OCI-LY7 (cell line): ENCODE data around the gene PTCH1. TPM values are rescaled to one million over a fixed set of nuclear protein-coding genes. Genes with fewer than 3 reads are reported as not detected.

Experiments used
- BruUV-seq: library from RNA; stranded (reverse); fragments of 400-500 nt; replicated peaks from 2 replicates; lab custom pipeline; 2021; lab: Mats Ljungman, UMichigan
- CTCF ChIA-PET: fragments of 300-600 bp; sonication (Branson Sonifier 250); formaldehyde crosslinking; loops from one replicate; lab custom pipeline; 2022; ENCODE audit warnings: antibody characterized with exemption; ENCODE audit not compliant: unreplicated experiment; lab: Charles Lee
- POLR2A ChIA-PET: fragments of 300-600 bp; sonication (Branson Sonifier 250); formaldehyde crosslinking; loops from one replicate; lab custom pipeline; 2022; ENCODE audit warnings: antibody characterized with exemption; lab: Charles Lee
- DNase-seq: peaks from one replicate; pipeline ENCODE4 v3.0.0-alpha.2; 2015; ENCODE audit warnings: low spot score
- H2AFZ ChIP-seq: fragments of 200-600 bp; sonication (generic), shearing (Covaris generic); 2 replicates; pipeline ENCODE4 v1.6.1; 2014; ENCODE audit warnings: mild to moderate bottlenecking, antibody characterized with exemption, low read length, moderate library complexity
- H3K27ac ChIP-seq: fragments of 200-600 bp; sonication (generic); 2 replicates; pipeline ENCODE4 v1.5.1; 2014; ENCODE audit warnings: mixed run types, low read depth, mild to moderate bottlenecking, moderate library complexity, low read length, inconsistent platforms; ENCODE audit not compliant: poor library complexity, severe bottlenecking
- H3K36me3 ChIP-seq: fragments of 200-600 bp; sonication (generic); 2 replicates; pipeline ENCODE4 v1.6.1; 2014; ENCODE audit warnings: mild to moderate bottlenecking, antibody characterized with exemption, low read length, moderate library complexity, mixed read lengths; ENCODE audit not compliant: insufficient read depth
- H3K4me1 ChIP-seq: fragments of 200-600 bp; sonication (generic); 2 replicates; pipeline ENCODE4 v1.5.1; 2014; ENCODE audit warnings: mild to moderate bottlenecking, low read length; ENCODE audit not compliant: insufficient read depth, poor library complexity, severe bottlenecking
- H3K4me2 ChIP-seq: fragments of 200-600 bp; sonication (generic); 2 replicates; pipeline ENCODE4 v1.6.1; 2014; ENCODE audit warnings: mild to moderate bottlenecking, low read length
- H3K4me3 ChIP-seq: fragments of 200-600 bp; sonication (generic); 2 replicates; pipeline ENCODE4 v1.5.1; 2014; ENCODE audit warnings: mild to moderate bottlenecking, low read depth, low read length; ENCODE audit not compliant: poor library complexity, severe bottlenecking
- H3K79me2 ChIP-seq: fragments of 200-600 bp; sonication (generic); 2 replicates; pipeline ENCODE4 v1.6.1; 2016; ENCODE audit warnings: low read depth, mild to moderate bottlenecking, low read length, moderate library complexity, mixed read lengths; ENCODE audit not compliant: insufficient read depth
- H3K9me2 ChIP-seq: fragments of 200-600 bp; sonication (generic); 2 replicates; pipeline ENCODE4 v1.6.1; 2016; ENCODE audit warnings: mild to moderate bottlenecking, low read length, mixed read lengths; ENCODE audit not compliant: insufficient read depth
- H3K9me3 ChIP-seq: fragments of 200-600 bp; sonication (generic); 2 replicates; pipeline ENCODE4 v1.6.1; 2014; ENCODE audit warnings: mild to moderate bottlenecking, mixed run types, low read length, mixed read lengths
- H4K20me1 ChIP-seq: fragments of 200-600 bp; sonication (generic); 2 replicates; pipeline ENCODE4 v1.6.1; 2014; ENCODE audit warnings: mild to moderate bottlenecking, antibody characterized with exemption, low read length, moderate library complexity, mixed read lengths; ENCODE audit not compliant: insufficient read depth
- EZH2phosphoT487 ChIP-seq: fragments of 200-600 bp; sonication (generic); IDR thresholded peaks from 2 replicates; pipeline ENCODE4 v1.6.1; 2018; ENCODE audit warnings: low read depth, borderline replicate concordance, mild to moderate bottlenecking, mixed run types, antibody characterized with exemption, low read length, moderate library complexity, mixed read lengths
- intact Hi-C: fragments of 100-400 bp; cut with micrococcal nuclease; formaldehyde crosslinking; loops from one replicate; pipeline ENCODE4 v1.10.0; 2022; ENCODE audit not compliant: unreplicated experiment
- total RNA-seq, 2 experiments: library from RNA; depleted of rRNA in 1 of 2; stranded (reverse); fragments of >200 nt in 1 of 2; shearing (Covaris generic) in 1 of 2; gene quantifications; 2 replicates each; pipeline ENCODE4 v1.2.3, GENCODE V29; 2014 to 2022
- TF ChIP-seq, protein P1 (sequence below): fragments of 200-600 bp; sonication (generic); conservative IDR thresholded peaks from 2 replicates; pipeline ENCODE4 v1.5.1; 2014; ENCODE audit warnings: mild to moderate bottlenecking, antibody characterized with exemption, low read length, moderate library complexity, mixed read lengths

Gene PTCH1
- total RNA-seq, 2 experiments from 2014 or later, result 13.1 to 36.1 TPM

DNA sequence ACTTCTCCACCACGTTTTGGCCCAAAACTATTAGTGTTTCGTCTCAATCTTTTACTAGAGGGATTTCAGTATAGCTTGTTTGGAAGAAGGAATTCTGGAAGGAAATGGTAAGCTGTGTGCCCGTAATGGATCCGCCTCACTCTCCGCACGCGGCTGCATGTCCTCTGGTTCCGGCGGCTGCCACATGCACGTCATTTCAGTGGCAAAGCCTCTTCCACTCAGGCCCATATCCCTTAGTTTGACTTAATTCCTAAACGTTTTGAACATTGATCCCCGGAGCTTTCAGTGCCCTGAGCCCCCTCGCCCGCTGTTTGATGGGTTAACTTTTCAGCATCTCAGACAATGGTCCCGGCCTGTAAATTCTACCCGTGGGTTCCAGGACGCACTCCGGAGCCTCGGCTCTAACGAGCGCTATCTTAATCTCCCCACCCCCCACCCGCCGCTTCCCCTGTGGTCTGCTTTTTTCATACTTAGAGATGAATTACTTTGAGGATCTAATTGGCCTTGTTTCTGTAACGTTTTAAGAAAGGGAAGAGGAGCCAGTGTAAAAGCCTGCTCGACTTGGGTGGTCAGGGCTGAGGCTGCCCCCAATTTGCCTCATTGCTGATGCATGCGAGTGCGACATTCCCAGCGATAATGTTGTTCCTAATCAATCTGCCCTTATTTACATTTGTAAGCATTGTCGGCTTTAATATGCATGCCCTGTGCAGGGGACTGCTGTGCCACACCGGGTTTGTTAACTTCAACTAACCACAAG, 4.6 kb downstream of the PTCH1 start:
- peaks cover 16% of the 10 kb centered on the region for H3K4me1 ChIP-seq
- peak overlapping the region; percentile 82 for H3K4me3 ChIP-seq
- no TSS peak for BruUV-seq
- no peak overlapping the region for H3K27ac ChIP-seq
- H3K79me2 ChIP-seq, result peaks cover 25% of the 10 kb centered on the region; the same call in 1 of the 2 replicates
- peak overlapping the region; percentile 89 for H3K4me2 ChIP-seq
- H3K36me3 ChIP-seq, result no peaks in the 10 kb centered on the region
- TF ChIP-seq EZH2phosphoT487, result no peak
- TF ChIP-seq, protein P1, sequence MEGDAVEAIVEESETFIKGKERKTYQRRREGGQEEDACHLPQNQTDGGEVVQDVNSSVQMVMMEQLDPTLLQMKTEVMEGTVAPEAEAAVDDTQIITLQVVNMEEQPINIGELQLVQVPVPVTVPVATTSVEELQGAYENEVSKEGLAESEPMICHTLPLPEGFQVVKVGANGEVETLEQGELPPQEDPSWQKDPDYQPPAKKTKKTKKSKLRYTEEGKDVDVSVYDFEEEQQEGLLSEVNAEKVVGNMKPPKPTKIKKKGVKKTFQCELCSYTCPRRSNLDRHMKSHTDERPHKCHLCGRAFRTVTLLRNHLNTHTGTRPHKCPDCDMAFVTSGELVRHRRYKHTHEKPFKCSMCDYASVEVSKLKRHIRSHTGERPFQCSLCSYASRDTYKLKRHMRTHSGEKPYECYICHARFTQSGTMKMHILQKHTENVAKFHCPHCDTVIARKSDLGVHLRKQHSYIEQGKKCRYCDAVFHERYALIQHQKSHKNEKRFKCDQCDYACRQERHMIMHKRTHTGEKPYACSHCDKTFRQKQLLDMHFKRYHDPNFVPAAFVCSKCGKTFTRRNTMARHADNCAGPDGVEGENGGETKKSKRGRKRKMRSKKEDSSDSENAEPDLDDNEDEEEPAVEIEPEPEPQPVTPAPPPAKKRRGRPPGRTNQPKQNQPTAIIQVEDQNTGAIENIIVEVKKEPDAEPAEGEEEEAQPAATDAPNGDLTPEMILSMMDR, result no peak
- intact Hi-C loops, result loop anchor here (5.0 kb wide), 1 partner anchor 245 kb away; no protein-coding TSS in a partner anchor
- ChIA-PET POLR2A (interaction anchor here (0.5 to 1.6 kb wide), 7 partner anchors 18 to 937 kb away, joined by 3 to 8 read pairs (median 4); partner anchors contain the start of gene HABP4), CTCF (no interaction called here)
- 0 out of 2 replicates have a peak, but pooled peaks cover 6% of the 10 kb centered on the region for H4K20me1 ChIP-seq
- no peak overlapping the region; the same call in 1 of the 2 replicates for H2AFZ ChIP-seq
- H3K9me3 ChIP-seq, result no peaks in the 10 kb centered on the region
- no peak for DNase-seq
- no peaks in the 10 kb centered on the region for H3K9me2 ChIP-seq

DNA sequence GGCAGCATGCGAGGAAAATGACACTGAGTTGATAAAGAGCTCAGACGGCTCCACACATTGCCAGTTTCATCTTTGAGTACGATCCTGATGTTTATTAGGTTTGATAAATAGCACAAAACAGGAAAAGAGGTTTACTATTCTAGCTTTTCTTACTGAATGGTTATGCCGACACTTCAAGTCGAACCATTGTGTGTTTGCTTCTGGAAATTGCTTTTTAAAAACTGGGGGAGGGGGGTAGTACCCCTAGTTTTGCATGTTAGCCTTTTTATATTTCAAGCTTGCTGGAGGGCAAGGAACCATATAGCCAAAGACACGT, 5.2 kb downstream of the PTCH1 start:
- Histone ChIP-seq H3K4me2 (peak overlapping the region; percentile 89), H3K27ac (peak overlapping the region; percentile 51), H2AFZ (peak overlapping the region; percentile 87), H3K36me3 (no peaks in the 10 kb centered on the region), H4K20me1 (0 out of 2 replicates have a peak, but pooled peaks cover 6% of the 10 kb centered on the region), H3K9me3 (no peaks in the 10 kb centered on the region), H3K4me1 (peaks cover 16% of the 10 kb centered on the region), H3K79me2 (peaks cover 29% of the 10 kb centered on the region; the same call in 1 of the 2 replicates), H3K4me3 (peak overlapping the region; percentile 82), H3K9me2 (no peaks in the 10 kb centered on the region)
- no peak for TF ChIP-seq EZH2phosphoT487
- DNase-seq, result no peak
- ChIA-PET CTCF (no interaction called here), POLR2A (interaction anchor here (0.6 to 1.6 kb wide), 7 partner anchors 19 to 938 kb away, joined by 3 to 8 read pairs (median 4); partner anchors contain the start of gene HABP4)
- intact Hi-C loops, result loop anchor here (5.0 kb wide), 1 partner anchor 244 kb away; no protein-coding TSS in a partner anchor
- BruUV-seq, result TSS peak; percentile 61

GRCh38 chr9:95510709-95511615, 5.8 kb downstream of the PTCH1 start:
- no TSS peak for BruUV-seq

More at GRCh38 chr9:95510709-95511615, 5.8 kb downstream of the PTCH1 start:
- H3K27ac ChIP-seq, result peak overlapping the region; percentile 51
- CTCF ChIA-PET, result no interaction called here
- no peaks in the 10 kb centered on the region for H3K9me3 ChIP-seq
- peaks cover 29% of the 10 kb centered on the region; the same call in 1 of the 2 replicates for H3K79me2 ChIP-seq
- peak overlapping the region; percentile 82 for H3K4me3 ChIP-seq
- intact Hi-C loops, result loop anchor here (5.0 kb wide), 1 partner anchor 244 kb away; no protein-coding TSS in a partner anchor
- DNase-seq, result peak; percentile 91
- peaks cover 16% of the 10 kb centered on the region for H3K4me1 ChIP-seq
- H3K36me3 ChIP-seq, result no peaks in the 10 kb centered on the region
- 0 out of 2 replicates have a peak, but pooled peaks cover 6% of the 10 kb centered on the region for H4K20me1 ChIP-seq
- H3K4me2 ChIP-seq, result peak overlapping the region; percentile 89
- H3K9me2 ChIP-seq, result no peaks in the 10 kb centered on the region
- peak overlapping the region; percentile 87 for H2AFZ ChIP-seq
- TF ChIP-seq EZH2phosphoT487, result no peak
- TF ChIP-seq, protein P1, result no peak
- POLR2A ChIA-PET, result interaction anchor here (0.5 to 1.6 kb wide), 12 partner anchors 17 to 939 kb away, joined by 3 to 8 read pairs (median 3); partner anchors contain the start of gene HABP4
